B cell (primary cell): Measurements from ENCODE around the gene ISM1. TPM values are rescaled to one million over a fixed set of nuclear protein-coding genes. Genes with fewer than 3 reads are reported as not detected.

ENCODE experiments used
- ATAC-seq: fragments of 200-7000 bp; cut with Tn5 transposase; one replicate; pipeline ENCODE4 v1.10.0; 2021; ENCODE audit warnings: low read depth, mild to moderate bottlenecking, moderate number of reproducible peaks, moderate library complexity
- CTCF ChIA-PET: fragments of 350-600 bp; sonication (Branson Sonifier 250); formaldehyde crosslinking; loops from one replicate; lab custom pipeline; 2021; ENCODE audit warnings: antibody characterized with exemption, inconsistent platforms; lab: Charles Lee
- POLR2A ChIA-PET: fragments of 350-600 bp; sonication (Branson Sonifier 250); formaldehyde crosslinking; loops from one replicate; lab custom pipeline; 2021; ENCODE audit warnings: antibody characterized with exemption; lab: Charles Lee
- DNase-seq: peaks from one replicate; pipeline ENCODE4 v3.0.0; 2013
- H2AFZ ChIP-seq: 2 replicates; pipeline ENCODE4 v1.6.1; 2012; ENCODE audit warnings: mild to moderate bottlenecking, low read depth, low read length; ENCODE audit not compliant: insufficient read depth, poor library complexity, severe bottlenecking
- H3K27ac ChIP-seq, 2 donors: 1 replicate in 1 of 2; 2 replicates in 1 of 2; pipeline ENCODE4 v1.5.1; 2012 to 2013; ENCODE audit warnings: low read length in 2 of 2, mild to moderate bottlenecking in 2 of 2, moderate library complexity in 1 of 2
- H3K27me3 ChIP-seq, 4 experiments: fragments of 200-600 bp in 1 of 4; sonication (generic) in 1 of 4; replicated peaks in 1 of 4; 1 replicate in 2 of 4; 2 replicates in 2 of 4; pipeline versions ENCODE4 v1.6.1 to v1.7.0; 2013 to 2016; ENCODE audit warnings: low read length in 3 of 4, mild to moderate bottlenecking in 2 of 4, mixed read lengths in 1 of 4, moderate library complexity in 1 of 4; ENCODE audit not compliant: insufficient read depth in 4 of 4, control insufficient read depth in 3 of 4; ENCODE audit errors: control extremely low read depth in 1 of 4
- H3K36me3 ChIP-seq, 2 experiments: replicated peaks in 1 of 2; 1 replicate in 1 of 2; 2 replicates in 1 of 2; pipeline versions ENCODE4 v1.6.1 to v1.7.1; 2013; ENCODE audit warnings: low read length in 1 of 2; ENCODE audit not compliant: insufficient read depth in 2 of 2, control insufficient read depth in 1 of 2; ENCODE audit errors: control extremely low read depth in 1 of 2, extremely low read depth in 1 of 2
- H3K4me1 ChIP-seq, 2 donors: fragments of 200-600 bp in 1 of 2; sonication (generic) in 1 of 2; 1 replicate in 1 of 2; 2 replicates in 1 of 2; pipeline versions ENCODE4 v1.5.1 to v1.6.1; 2013 to 2017; ENCODE audit warnings: low read length in 2 of 2; ENCODE audit not compliant: control insufficient read depth in 2 of 2, insufficient read depth in 2 of 2
- H3K4me2 ChIP-seq: replicated peaks from 2 replicates; pipeline ENCODE3; 2012; ENCODE audit warnings: mild to moderate bottlenecking, low read depth, low read length; ENCODE audit not compliant: poor library complexity, severe bottlenecking
- H3K4me3 ChIP-seq, 5 experiments: fragments of 200-600 bp in 1 of 5; sonication (generic) in 1 of 5; 1 replicate in 3 of 5; 2 replicates in 2 of 5; pipeline versions ENCODE4 v1.5.1 to v1.7.0; 2011 to 2016; ENCODE audit warnings: low read length in 4 of 5, mild to moderate bottlenecking in 4 of 5, low read depth in 2 of 5, control low read depth in 1 of 5, moderate library complexity in 1 of 5; ENCODE audit not compliant: insufficient read depth in 1 of 5; ENCODE audit errors: control extremely low read depth in 1 of 5, extremely low read depth in 1 of 5
- H3K79me2 ChIP-seq: fragments of 200-600 bp; sonication (generic); one replicate; pipeline ENCODE4 v1.6.0; 2016; ENCODE audit warnings: low read length; ENCODE audit not compliant: control insufficient read depth, insufficient read depth
- H3K9ac ChIP-seq: fragments of 200-600 bp; sonication (generic); 2 replicates; pipeline ENCODE4 v1.6.1; 2017; ENCODE audit warnings: mild to moderate bottlenecking, low read length, moderate library complexity
- H3K9me3 ChIP-seq, 3 donors: one replicate each; pipeline versions ENCODE4 v1.6.1 to v1.7.1; 2013; ENCODE audit warnings: low read length in 2 of 3; ENCODE audit not compliant: control insufficient read depth in 2 of 3, insufficient read depth in 1 of 3; ENCODE audit errors: control extremely low read depth in 1 of 3
- H4K20me1 ChIP-seq: 2 replicates; pipeline ENCODE4 v1.6.0; 2012; ENCODE audit warnings: mild to moderate bottlenecking, low read length; ENCODE audit not compliant: insufficient read depth, control insufficient read depth, poor library complexity, severe bottlenecking
- H3K27ac Mint-ChIP-seq: one replicate; pipeline ENCODE4 v1.8.0; 2021; ENCODE audit warnings: mixed read lengths
- H3K27me3 Mint-ChIP-seq: one replicate; pipeline ENCODE4 v1.8.0; 2021; ENCODE audit warnings: mixed read lengths
- H3K4me1 Mint-ChIP-seq: one replicate; pipeline ENCODE4 v1.8.0; 2021; ENCODE audit warnings: mixed read lengths
- H3K4me3 Mint-ChIP-seq: one replicate; pipeline ENCODE4 v1.8.0; 2021; ENCODE audit warnings: mixed read lengths
- H3K9me3 Mint-ChIP-seq: one replicate; pipeline ENCODE4 v1.8.0; 2022; ENCODE audit warnings: mixed read lengths; ENCODE audit not compliant: insufficient read depth
- EZH2 ChIP-seq: IDR thresholded peaks from 2 replicates; pipeline ENCODE4 v1.6.1; 2012; ENCODE audit warnings: borderline replicate concordance, low read depth, mild to moderate bottlenecking, moderate library complexity, low read length; ENCODE audit not compliant: insufficient read depth, poor library complexity, severe bottlenecking
- WGBS: methylation state at CpG from one replicate; pipeline ENCODE4 v1.1.5; 2013; ENCODE audit warnings: missing lambda C conversion rate; ENCODE audit not compliant: insufficient coverage; 5-methylcytosine and 5-hydroxymethylcytosine counted together
- intact Hi-C: fragments of 100-400 bp; cut with micrococcal nuclease; formaldehyde crosslinking; loops from one replicate; pipeline ENCODE4 v1.10.0; 2022
- polyA plus RNA-seq: library from polyadenylated mRNA; depleted of rRNA; stranded (reverse); fragments of >200 nt; gene quantifications from 2 replicates; pipeline ENCODE4 v1.2.3, GENCODE V29; 2012
- total RNA-seq, 2 donors: library from RNA; stranded (reverse); fragments of 120-200 nt in 1 of 2; gene quantifications; 1 replicate in 1 of 2; 2 replicates in 1 of 2; pipeline versions ENCODE4 v1.2.3 to v1.2.4, GENCODE V29; 2013 to 2022
- TF ChIP-seq, protein P1 (sequence below): fragments of 200-600 bp; IDR thresholded peaks from one replicate; pipeline ENCODE4 v1.8.0; 2022; ENCODE audit warnings: antibody characterized with exemption, mild to moderate bottlenecking

The ISM1 gene
- total and polyA plus RNA-seq, 2 donors (not counting 1 experiment from before 2014, with no cell fraction given), result not detected

DNA sequence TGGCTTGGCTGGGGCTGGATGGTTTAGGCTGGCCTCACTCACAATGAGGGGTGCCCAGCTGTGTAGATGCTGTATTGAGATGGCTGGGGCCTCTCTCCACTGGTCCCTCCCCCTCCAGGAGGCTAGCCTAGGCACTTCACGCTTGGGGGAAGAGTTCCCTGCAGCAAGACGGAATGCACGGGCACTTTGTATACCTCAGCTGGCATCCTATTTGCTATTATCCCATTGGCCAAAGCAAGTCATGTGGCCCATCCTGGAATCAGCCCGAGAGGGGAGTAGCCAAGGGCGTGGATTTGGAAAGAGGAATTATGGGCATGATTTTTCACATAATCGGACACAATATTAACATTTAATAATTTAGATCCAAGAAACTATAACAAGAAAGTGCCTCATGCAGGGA lies 64.3 kb downstream of the ISM1 start:
- DNase-seq, result no peak
- ChIA-PET CTCF (no interaction called here), POLR2A (no interaction called here)
- no peaks in the 10 kb centered on the region for H3K4me1 ChIP-seq
- no peak for ATAC-seq
- Mint-ChIP-seq H3K4me3 (no peak overlapping the region), H3K27ac (no peak overlapping the region), H3K9me3 (no peaks in the 10 kb centered on the region), H3K27me3 (no peaks in the 10 kb centered on the region), H3K4me1 (no peaks in the 10 kb centered on the region)
- no peak overlapping the region for H3K4me3 ChIP-seq
- H3K9ac ChIP-seq, result no peak overlapping the region
- peaks cover 0 to 3% (median 0%) of the 10 kb centered on the region in 4 experiments for H3K27me3 ChIP-seq
- H3K9me3 ChIP-seq, result no peaks in the 10 kb centered on the region
- no peaks in the 10 kb centered on the region for H3K79me2 ChIP-seq
- H3K27ac ChIP-seq, result no peak overlapping the region
- H3K36me3 ChIP-seq, result no peaks in the 10 kb centered on the region
- TF ChIP-seq, protein P1, sequence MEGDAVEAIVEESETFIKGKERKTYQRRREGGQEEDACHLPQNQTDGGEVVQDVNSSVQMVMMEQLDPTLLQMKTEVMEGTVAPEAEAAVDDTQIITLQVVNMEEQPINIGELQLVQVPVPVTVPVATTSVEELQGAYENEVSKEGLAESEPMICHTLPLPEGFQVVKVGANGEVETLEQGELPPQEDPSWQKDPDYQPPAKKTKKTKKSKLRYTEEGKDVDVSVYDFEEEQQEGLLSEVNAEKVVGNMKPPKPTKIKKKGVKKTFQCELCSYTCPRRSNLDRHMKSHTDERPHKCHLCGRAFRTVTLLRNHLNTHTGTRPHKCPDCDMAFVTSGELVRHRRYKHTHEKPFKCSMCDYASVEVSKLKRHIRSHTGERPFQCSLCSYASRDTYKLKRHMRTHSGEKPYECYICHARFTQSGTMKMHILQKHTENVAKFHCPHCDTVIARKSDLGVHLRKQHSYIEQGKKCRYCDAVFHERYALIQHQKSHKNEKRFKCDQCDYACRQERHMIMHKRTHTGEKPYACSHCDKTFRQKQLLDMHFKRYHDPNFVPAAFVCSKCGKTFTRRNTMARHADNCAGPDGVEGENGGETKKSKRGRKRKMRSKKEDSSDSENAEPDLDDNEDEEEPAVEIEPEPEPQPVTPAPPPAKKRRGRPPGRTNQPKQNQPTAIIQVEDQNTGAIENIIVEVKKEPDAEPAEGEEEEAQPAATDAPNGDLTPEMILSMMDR, result no peak
- no peak for TF ChIP-seq EZH2
- no peak overlapping the region for H2AFZ ChIP-seq
- no peak overlapping the region for H3K4me2 ChIP-seq
- intact Hi-C loops, result no loop called here
- no peaks in the 10 kb centered on the region for H4K20me1 ChIP-seq
- no CpG with 5 or more reads among the region's 6 CpGs for WGBS

DNA sequence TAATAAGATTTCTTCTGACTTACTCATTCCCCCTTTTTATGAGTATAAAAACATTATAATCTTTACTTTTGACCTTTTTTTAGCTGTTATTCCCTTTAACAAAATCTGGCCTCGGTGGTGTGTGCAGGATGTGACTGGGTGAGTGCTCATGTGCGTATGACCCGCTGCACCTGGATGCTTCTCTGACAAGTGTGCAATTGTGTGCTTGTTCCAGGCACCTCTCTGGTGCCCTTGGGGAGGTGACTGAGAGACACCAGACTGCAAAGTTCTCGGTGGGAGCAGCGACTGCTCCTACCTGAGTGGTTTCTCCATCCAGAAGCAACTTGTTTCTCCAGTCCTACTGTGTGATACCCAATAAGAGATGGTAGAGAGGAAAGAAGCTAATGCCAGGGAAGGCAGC lies 65.0 kb downstream of the ISM1 start:
- Mint-ChIP-seq H3K27ac (no peak overlapping the region), H3K9me3 (no peaks in the 10 kb centered on the region), H3K4me1 (no peaks in the 10 kb centered on the region), H3K27me3 (no peaks in the 10 kb centered on the region), H3K4me3 (no peak overlapping the region)
- Histone ChIP-seq H3K36me3 (no peaks in the 10 kb centered on the region), H2AFZ (no peak overlapping the region), H3K4me2 (no peak overlapping the region), H3K9ac (no peak overlapping the region), H3K4me1 (no peaks in the 10 kb centered on the region), H3K79me2 (no peaks in the 10 kb centered on the region), H3K4me3 (no peak overlapping the region), H4K20me1 (no peaks in the 10 kb centered on the region), H3K27ac (no peak overlapping the region), H3K9me3 (no peaks in the 10 kb centered on the region), H3K27me3 (peaks cover 0 to 3% (median 0%) of the 10 kb centered on the region in 4 experiments)
- intact Hi-C loops, result no loop called here
- DNase-seq (no peak), ATAC-seq (no peak)
- ChIA-PET CTCF (no interaction called here), POLR2A (no interaction called here)
- no peak for TF ChIP-seq EZH2
- TF ChIP-seq, protein P1, result no peak
- WGBS, result 59% methylated on average over 5 of the region's 5 CpGs
